Parathyroid adenoma (tissue), 2 donors: ENCODE data around the gene FUT7.

Experiments used
- H2AFZ ChIP-seq: fragments of 300-600 bp; sonication (generic); one replicate; pipeline ENCODE4 v1.7.0; 2017; ENCODE audit warnings: antibody characterized with exemption, mild to moderate bottlenecking
- H3K27ac ChIP-seq: fragments of 300-600 bp; sonication (generic); one replicate; pipeline ENCODE4 v1.7.0; 2017
- H3K27me3 ChIP-seq: fragments of 300-600 bp; sonication (generic); one replicate; pipeline ENCODE4 v1.7.0; 2017; ENCODE audit warnings: low read length; ENCODE audit not compliant: control insufficient read depth, insufficient read depth
- H3K36me3 ChIP-seq: fragments of 300-600 bp; sonication (generic); one replicate; pipeline ENCODE4 v1.7.0; 2017; ENCODE audit warnings: low read length; ENCODE audit not compliant: control insufficient read depth, insufficient read depth
- H3K4me1 ChIP-seq: fragments of 300-600 bp; sonication (generic); one replicate; pipeline ENCODE4 v1.7.0; 2017; ENCODE audit warnings: control low read depth
- H3K4me2 ChIP-seq: fragments of 300-600 bp; sonication (generic); one replicate; pipeline ENCODE4 v1.7.0; 2017; ENCODE audit warnings: low read length
- H3K4me3 ChIP-seq: fragments of 300-600 bp; sonication (generic); one replicate; pipeline ENCODE4 v1.7.0; 2017; ENCODE audit warnings: low read depth, low read length
- H3K79me2 ChIP-seq: fragments of 300-600 bp; sonication (generic); one replicate; pipeline ENCODE4 v1.7.0; 2017; ENCODE audit warnings: control low read depth
- H3K9ac ChIP-seq: fragments of 300-600 bp; sonication (generic); one replicate; pipeline ENCODE4 v1.7.0; 2017; ENCODE audit warnings: mild to moderate bottlenecking
- H3K9me3 ChIP-seq: fragments of 300-600 bp; sonication (generic); one replicate; pipeline ENCODE4 v1.7.0; 2017; ENCODE audit warnings: low read length; ENCODE audit not compliant: control insufficient read depth
- TF ChIP-seq, protein P1 (sequence below): fragments of 300-600 bp; sonication (generic); IDR thresholded peaks from one replicate; pipeline ENCODE4 v1.7.0; 2017; ENCODE audit warnings: antibody characterized with exemption, mild to moderate bottlenecking
- donor health status: primary hyperparathyroidism.

The FUT7 gene

DNA sequence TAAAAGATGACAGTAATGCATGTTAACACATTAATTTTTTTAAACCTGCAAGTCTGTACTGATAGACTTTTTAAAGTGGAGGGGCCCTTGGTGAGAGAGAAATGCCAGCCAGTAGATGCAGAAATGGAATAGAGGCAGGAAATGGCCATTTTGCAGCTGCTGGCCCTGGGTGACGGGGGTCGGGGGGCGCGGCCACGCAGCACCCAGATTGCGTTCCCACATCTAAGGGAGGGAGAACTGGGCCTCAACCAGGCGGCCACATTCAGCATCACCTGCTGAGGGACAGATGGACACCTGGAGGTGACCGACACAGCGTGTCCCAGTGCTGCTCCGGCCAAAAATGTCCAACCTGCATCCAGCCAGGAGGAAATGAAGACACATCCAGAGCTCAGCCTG lies 29.2 kb downstream of the FUT7 start:
- no peaks in the 10 kb centered on the region for H3K27me3 ChIP-seq
- H3K4me3 ChIP-seq = no peak overlapping the region
- TF ChIP-seq, protein P1, sequence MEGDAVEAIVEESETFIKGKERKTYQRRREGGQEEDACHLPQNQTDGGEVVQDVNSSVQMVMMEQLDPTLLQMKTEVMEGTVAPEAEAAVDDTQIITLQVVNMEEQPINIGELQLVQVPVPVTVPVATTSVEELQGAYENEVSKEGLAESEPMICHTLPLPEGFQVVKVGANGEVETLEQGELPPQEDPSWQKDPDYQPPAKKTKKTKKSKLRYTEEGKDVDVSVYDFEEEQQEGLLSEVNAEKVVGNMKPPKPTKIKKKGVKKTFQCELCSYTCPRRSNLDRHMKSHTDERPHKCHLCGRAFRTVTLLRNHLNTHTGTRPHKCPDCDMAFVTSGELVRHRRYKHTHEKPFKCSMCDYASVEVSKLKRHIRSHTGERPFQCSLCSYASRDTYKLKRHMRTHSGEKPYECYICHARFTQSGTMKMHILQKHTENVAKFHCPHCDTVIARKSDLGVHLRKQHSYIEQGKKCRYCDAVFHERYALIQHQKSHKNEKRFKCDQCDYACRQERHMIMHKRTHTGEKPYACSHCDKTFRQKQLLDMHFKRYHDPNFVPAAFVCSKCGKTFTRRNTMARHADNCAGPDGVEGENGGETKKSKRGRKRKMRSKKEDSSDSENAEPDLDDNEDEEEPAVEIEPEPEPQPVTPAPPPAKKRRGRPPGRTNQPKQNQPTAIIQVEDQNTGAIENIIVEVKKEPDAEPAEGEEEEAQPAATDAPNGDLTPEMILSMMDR = no peak
- H2AFZ ChIP-seq = no peak overlapping the region
- H3K79me2 ChIP-seq = no peaks in the 10 kb centered on the region
- H3K36me3 ChIP-seq = no peaks in the 10 kb centered on the region
- no peak overlapping the region for H3K4me2 ChIP-seq
- no peaks in the 10 kb centered on the region for H3K9me3 ChIP-seq
- H3K4me1 ChIP-seq = no peaks in the 10 kb centered on the region
- no peak overlapping the region for H3K27ac ChIP-seq
- H3K9ac ChIP-seq = no peak overlapping the region

DNA sequence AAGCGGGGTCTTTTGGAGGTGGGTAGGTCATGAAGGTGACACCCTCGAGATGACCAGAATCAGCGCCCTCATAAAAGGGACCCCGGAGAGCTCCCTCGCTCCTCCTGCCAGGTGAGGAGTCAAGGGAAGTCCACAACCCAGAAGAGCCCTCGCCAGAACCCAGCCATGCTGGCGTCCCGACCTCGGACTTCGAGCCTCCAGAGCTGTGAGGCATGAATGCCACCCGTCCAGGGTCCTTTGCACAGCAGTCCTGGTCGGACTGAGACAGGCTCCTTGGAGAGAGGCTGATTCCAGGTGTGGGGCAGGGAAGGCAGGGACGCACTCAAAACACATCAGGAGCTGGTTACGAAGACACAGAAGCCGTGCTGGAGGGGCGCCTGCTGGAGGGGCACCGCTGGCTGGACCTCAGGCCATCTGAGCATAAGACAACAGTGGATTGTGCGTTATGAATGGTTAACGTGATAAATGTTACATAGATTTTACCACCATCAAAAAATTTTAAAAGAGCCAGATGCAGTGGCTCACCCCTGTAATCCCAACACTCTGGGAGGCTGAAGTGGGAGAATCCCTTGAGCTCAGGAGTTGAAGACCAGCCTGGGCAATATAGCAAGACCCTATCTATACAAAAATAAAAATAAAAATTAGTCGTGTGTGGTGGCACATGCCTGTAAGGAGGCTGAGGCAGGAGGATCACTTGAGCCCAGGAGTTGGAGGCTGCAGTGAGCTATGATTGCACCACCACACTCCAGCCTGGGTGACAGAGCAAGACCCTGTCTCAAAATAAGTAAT lies 29.8 kb downstream of the FUT7 start:
- Histone ChIP-seq H3K4me1 (no peaks in the 10 kb centered on the region), H3K4me2 (no peak overlapping the region), H3K9ac (no peak overlapping the region), H3K27me3 (no peaks in the 10 kb centered on the region), H3K9me3 (no peaks in the 10 kb centered on the region), H3K79me2 (no peaks in the 10 kb centered on the region), H3K36me3 (no peaks in the 10 kb centered on the region), H2AFZ (no peak overlapping the region), H3K27ac (no peak overlapping the region), H3K4me3 (no peak overlapping the region)
- TF ChIP-seq, protein P1 = no peak

DNA sequence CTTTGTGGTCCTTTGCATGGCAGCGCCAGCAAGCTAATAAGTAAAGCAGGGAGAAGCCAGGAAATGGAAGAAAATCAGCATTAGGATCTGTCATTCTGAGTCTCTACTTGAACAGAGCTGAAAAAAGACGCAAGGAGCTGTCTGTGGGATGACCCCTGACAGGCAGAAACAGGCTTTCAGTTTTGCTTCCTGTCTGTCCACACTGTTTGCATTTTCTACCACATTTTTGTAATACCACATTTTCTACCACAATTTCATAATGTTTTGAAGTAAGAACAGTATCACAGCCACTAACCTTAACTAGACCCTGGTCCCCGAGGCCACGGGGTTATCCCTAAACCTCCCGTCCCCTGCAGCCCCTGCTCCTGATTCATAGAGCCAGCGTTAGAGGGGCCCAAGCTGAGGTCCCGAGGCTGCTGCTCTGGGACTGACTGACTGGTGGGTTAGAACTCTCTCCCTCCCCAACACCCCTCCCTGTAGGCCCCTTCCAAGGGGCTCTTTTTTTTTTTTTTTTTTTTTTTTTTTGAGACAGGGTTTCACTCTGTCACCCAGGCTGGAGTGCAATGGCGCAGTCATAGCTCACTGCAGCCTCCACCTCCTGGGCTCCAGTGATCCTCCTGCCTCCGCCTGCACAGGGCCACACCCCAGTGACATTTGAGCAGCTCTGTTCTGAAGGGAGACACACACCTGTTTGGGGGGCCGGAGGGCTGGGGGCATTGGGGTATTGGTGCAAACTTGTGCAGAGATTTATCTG lies 31.5 kb downstream of the FUT7 start:
- H3K4me3 ChIP-seq = no peak overlapping the region
- H3K79me2 ChIP-seq = no peaks in the 10 kb centered on the region
- H3K4me2 ChIP-seq = no peak overlapping the region
- H3K36me3 ChIP-seq = no peaks in the 10 kb centered on the region
- no peaks in the 10 kb centered on the region for H3K4me1 ChIP-seq
- H3K9ac ChIP-seq = no peak overlapping the region
- H2AFZ ChIP-seq = no peak overlapping the region
- no peaks in the 10 kb centered on the region for H3K27me3 ChIP-seq
- TF ChIP-seq, protein P1 = no peak
- no peaks in the 10 kb centered on the region for H3K9me3 ChIP-seq
- no peak overlapping the region for H3K27ac ChIP-seq

DNA sequence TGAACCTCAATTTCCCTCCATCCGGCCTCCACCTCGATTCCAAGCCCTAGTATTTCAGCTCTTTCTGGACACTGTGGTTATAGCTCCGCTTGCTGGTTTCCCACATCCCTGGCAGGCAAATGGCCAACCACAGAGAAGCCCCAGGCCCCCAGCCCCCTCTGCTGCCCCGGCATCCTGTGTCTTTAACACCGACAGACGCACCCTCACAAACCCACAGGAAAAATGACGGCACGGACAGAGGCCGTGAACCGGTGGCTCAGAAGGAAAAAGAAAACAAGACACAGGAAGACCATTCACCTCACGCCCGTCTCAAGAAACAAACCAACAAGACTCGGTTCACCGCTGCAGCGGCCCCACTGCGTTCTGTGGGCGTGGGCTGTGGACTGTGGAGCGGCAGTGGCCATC lies 34.1 kb downstream of the FUT7 start:
- H3K9ac ChIP-seq = no peak overlapping the region
- TF ChIP-seq, protein P1 = no peak
- H3K27ac ChIP-seq = no peak overlapping the region
- H3K79me2 ChIP-seq = no peaks in the 10 kb centered on the region
- no peaks in the 10 kb centered on the region for H3K27me3 ChIP-seq
- no peaks in the 10 kb centered on the region for H3K4me1 ChIP-seq
- no peak overlapping the region for H3K4me3 ChIP-seq
- no peaks in the 10 kb centered on the region for H3K9me3 ChIP-seq
- no peak overlapping the region for H3K4me2 ChIP-seq
- no peaks in the 10 kb centered on the region for H3K36me3 ChIP-seq
- no peak overlapping the region for H2AFZ ChIP-seq
